Gastroesophageal sphincter (tissue), 2 donors: Measurements from ENCODE around the gene ZNF830.

ENCODE experiments used
- EP300 ChIP-seq: sonication (generic); formaldehyde crosslinking; IDR thresholded peaks from one replicate; pipeline ENCODE4 v1.6.1; 2017; ENCODE audit warnings: antibody characterized with exemption, mild to moderate bottlenecking
- POLR2A ChIP-seq, 2 donors: fragments of 450-650 bp; IDR thresholded peaks; one replicate each; pipeline ENCODE4 v1.6.1; 2017; ENCODE audit warnings: antibody characterized with exemption in 2 of 2, mild to moderate bottlenecking in 2 of 2, moderate library complexity in 1 of 2
- POLR2AphosphoS5 ChIP-seq: sonication (generic); formaldehyde crosslinking; IDR thresholded peaks from one replicate; pipeline ENCODE4 v1.6.1; 2017; ENCODE audit warnings: antibody characterized with exemption

DNA sequence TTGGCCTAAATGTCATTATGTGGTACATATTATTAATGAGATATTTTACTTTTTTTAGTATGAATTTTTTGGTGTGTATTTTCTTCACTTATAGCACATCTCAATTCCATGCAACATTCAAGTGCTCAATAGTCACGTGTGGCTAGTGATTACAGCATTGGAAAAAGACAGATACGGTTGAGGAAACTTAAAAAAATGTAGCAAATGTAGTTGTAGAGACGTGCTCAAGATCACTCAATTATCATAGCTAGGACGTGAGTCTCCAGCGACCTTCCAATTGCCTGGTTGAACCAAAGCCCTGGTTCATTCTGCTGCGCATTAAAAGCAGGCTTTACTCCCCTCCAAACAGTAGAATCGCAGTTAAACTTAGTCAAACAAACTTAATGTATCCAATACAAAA lies 17.8 kb downstream of the ZNF830 start:
- TF ChIP-seq POLR2A (IDR thresholded peaks at IDR 0.05) (no peak), POLR2AphosphoS5 (no peak), EP300 (no peak)
